Measurements from ENCODE around the gene ATP5MC2. TPM values are rescaled to one million over a fixed set of nuclear protein-coding genes. Genes with fewer than 3 reads are reported as not detected.
"Not testable (repeated sequence)": the region's sequence is repeated elsewhere in the genome, so short reads cannot be mapped to it uniquely, and the experiment has no call there.

The ATP5MC2 gene
- total RNA-seq, 1 experiment from 2014 or later, result 433 TPM

DNA sequence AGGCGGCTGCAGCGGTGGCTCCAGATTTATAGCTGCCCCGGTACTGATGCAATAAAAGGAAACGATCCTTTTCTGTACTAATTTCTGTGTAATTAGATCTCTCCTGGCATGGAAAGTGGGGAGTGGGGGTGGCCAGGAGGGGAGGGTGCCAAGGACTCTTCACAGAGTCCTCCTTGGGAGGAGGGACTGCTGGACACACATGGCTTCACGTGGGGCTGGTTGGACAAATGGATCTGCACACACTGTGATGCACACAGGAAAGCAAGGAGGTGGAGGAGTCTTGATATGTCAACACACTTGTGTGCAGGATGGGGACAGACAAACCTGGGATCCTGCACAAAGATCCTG is 23.8 kb upstream of the ATP5MC2 start:
- no peak for DNase-seq
- Histone ChIP-seq H3K27me3 (no peaks in the 10 kb centered on the region; the same call in none of the 2 replicates), H3K36me3 (no peaks in the 10 kb centered on the region), H3K27ac (no peak overlapping the region), H3K9me3 (replicated peaks) (no peaks in the 10 kb centered on the region), H3K4me3 (no peak overlapping the region), H3K4me1 (no peaks in the 10 kb centered on the region)

DNA sequence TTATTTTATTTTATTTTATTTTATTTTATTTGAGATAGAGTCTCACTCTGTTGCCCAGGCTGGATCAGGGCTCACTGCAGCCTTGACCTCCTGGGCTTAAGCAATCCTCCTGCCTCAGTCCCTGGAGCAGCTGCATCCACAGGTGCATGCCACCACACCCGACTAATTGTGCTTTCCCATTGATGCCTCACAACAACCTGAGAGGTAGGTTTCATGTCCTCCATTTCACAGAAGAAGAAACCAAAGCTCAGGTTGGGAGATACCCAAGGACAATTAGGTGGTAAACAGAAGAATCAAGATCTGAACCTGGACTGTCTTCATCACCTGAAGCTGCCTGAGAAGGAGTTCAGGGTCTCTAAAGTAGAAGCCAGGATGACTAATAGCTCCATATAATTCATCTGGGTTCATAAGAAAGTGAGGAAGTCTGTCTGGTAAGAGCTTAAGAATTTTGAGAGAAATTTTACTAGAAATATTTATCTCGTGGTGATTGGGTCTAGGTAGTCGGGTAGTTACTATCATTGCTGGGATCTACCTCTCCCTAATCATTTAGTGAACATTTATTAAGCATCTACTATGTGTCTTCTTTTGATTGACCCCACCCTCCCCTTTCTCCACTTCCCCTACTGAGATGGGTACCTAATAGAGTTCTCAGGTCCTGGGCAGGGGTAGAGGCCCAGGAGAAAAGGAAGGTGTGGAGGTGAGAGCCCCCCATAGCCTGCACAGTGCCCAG is 23.2 kb upstream of the ATP5MC2 start:
- no peaks in the 10 kb centered on the region for H3K36me3 ChIP-seq
- H3K4me3 ChIP-seq, result no peak overlapping the region
- H3K9me3 ChIP-seq (replicated peaks), result no peaks in the 10 kb centered on the region
- DNase-seq, result no peak
- no peaks in the 10 kb centered on the region; the same call in 1 of the 2 replicates for H3K27me3 ChIP-seq
- H3K4me1 ChIP-seq, result no peaks in the 10 kb centered on the region
- H3K27ac ChIP-seq, result no peak overlapping the region

DNA sequence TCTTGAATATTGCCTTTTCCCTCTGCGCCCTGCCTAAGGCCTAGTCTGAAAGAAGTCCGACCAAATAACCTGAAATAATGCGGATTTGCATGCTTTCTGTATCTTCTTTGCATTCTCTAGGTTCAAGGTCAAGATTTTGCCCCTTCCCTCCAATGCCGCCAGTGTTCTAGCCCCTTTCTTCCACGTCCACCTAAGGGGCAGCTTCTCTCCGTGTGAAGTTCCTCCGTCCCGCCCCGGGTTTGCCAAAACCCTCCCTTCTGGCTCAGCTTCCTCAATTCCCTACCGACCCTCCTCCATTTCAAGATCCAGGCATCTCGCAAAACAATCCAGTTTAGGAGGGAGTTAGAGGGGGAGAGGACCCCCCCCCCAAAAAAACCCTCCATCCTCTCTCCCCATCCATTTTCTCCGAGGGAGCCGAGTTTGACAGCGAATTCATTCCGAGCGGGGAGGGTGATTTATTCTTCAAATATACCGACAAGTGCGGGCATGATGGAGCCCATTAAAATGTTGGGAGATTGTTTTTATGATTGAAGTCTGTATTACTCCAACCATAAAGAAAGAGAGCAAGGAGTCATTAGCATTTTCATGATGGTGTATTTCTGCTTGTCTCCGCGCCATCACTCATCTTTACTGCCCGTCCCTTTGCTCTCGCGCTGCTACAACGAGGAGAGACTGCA is 20.9 kb upstream of the ATP5MC2 start:
- no peaks in the 10 kb centered on the region for H3K36me3 ChIP-seq
- no peak overlapping the region for H3K27ac ChIP-seq
- H3K4me1 ChIP-seq, result no peaks in the 10 kb centered on the region
- no peaks in the 10 kb centered on the region for H3K9me3 ChIP-seq (replicated peaks)
- H3K27me3 ChIP-seq, result no peaks in the 10 kb centered on the region; the same call in 1 of the 2 replicates
- no peak for DNase-seq
- H3K4me3 ChIP-seq, result no peak overlapping the region

DNA sequence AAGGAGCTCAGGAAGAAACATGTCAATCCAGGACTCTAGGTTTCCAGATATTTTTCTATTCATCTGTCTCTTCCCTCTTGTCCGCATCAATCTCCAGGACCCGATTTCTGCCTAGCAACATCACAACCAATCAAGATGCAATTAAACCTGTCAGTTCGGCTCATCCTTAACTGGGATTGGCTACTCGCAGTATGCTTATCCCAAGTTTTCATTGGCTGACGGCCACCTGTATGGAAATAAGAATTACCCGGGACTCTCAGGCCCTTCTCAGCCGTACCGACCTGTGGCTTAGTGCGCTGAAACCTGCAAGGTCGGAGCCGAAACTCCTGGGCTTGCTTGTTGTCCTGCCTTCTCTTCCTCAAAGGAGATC is 20.4 kb upstream of the ATP5MC2 start:
- H3K27ac ChIP-seq, result no peak overlapping the region
- no peaks in the 10 kb centered on the region for H3K36me3 ChIP-seq
- no peaks in the 10 kb centered on the region for H3K9me3 ChIP-seq (replicated peaks)
- peak; percentile 28 to 57 for DNase-seq
- no peaks in the 10 kb centered on the region for H3K4me1 ChIP-seq
- H3K27me3 ChIP-seq, result no peaks in the 10 kb centered on the region; the same call in 1 of the 2 replicates
- no peak overlapping the region for H3K4me3 ChIP-seq

DNA sequence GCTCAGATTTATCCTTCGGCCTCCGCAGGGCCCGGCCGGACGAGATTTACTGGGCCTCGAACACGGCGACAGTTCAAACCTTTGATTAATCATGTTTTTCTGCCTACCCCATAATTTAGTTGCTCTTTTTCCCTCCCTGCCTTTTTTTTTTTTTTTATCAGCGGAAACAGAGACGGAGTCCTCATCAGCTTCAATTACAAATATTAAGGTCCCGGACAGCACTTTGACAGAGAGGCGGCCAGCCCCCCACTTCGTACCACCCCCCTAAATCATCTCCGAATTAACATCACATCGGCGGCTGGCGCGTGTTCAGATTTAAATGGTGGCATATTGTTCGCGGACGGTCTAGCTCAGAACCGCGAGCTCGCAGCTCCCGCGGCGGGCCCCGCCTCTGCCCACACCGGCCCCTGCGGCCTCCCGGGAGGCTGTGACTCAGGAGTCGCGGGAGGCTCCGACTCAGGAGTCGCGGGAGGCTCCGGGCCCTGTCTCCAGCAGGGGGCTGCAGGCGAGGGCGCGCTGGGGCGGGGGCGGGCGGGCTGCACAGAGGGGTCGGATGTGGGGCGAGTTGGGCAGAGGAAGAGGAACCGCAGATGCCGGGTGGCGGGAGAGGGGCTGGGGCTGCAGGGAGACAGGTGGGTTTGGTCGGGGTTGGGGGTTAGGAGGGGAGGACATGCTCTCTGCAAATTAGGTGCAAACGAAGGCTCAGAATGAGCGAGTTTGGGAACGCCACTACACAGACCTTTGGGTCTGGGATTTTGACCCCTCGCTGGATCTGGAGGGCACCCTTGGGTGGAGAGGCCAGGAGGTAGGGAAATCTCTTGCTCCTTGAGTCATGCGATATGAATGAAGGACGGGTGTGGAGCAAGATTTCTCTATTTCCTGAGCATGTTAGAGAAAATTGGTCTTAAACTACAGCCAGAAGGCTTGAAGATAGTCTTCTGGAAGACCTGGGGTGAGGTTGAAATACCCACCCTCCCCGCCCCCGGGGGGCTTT is 19.6 kb upstream of the ATP5MC2 start:
- DNase-seq, result no peak
- no peak overlapping the region for H3K27ac ChIP-seq
- H3K4me1 ChIP-seq, result no peaks in the 10 kb centered on the region
- no peaks in the 10 kb centered on the region; the same call in 1 of the 2 replicates for H3K27me3 ChIP-seq
- no peaks in the 10 kb centered on the region for H3K36me3 ChIP-seq
- H3K9me3 ChIP-seq (replicated peaks), result no peaks in the 10 kb centered on the region
- no peak overlapping the region for H3K4me3 ChIP-seq

DNA sequence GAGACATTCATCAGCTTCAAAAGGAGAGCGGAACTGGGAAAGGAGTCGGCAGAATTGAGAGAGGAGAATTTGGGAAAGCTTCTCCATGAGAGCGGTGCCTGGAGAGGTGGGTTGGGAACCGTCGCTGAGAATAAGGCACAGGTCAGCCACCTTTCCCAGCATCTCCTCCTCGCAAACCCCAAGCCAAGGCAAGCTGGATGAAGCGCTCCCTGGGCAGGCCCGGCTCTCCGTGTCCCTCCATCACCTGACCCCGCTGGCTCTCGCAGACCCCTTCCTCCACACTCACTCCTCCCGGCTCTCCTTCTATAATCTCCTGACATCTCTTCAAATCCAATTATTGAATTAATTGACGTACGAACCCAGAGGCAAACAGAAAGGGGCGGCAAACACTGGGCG is 18.9 kb upstream of the ATP5MC2 start:
- no peaks in the 10 kb centered on the region for H3K36me3 ChIP-seq
- DNase-seq, result no peak
- H3K4me1 ChIP-seq, result no peaks in the 10 kb centered on the region
- no peak overlapping the region for H3K27ac ChIP-seq
- no peak overlapping the region for H3K4me3 ChIP-seq
- H3K9me3 ChIP-seq (replicated peaks), result no peaks in the 10 kb centered on the region
- H3K27me3 ChIP-seq, result no peaks in the 10 kb centered on the region; the same call in 1 of the 2 replicates

DNA sequence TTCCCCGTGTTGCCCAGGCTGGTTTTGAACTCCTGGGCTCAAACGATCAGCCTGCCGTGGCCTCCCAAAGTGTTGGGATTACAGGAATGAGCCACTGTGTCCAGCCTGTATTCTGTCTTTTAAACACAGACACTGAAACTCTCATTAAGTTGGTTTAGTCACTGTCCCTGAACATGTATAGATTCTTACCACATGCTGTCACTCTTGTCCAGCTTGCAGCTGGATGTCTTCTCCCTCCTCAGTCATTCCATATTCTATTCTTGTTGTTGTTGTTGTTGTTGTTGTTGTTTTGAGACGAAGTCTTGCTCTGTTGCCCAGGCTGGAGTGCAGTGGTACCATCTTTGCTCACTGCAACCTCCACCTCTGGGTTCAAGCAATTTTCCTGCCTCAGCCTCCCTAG is 12.3 kb upstream of the ATP5MC2 start:
- Histone ChIP-seq H3K4me1 (no peaks in the 10 kb centered on the region), H3K4me3 (no peak overlapping the region), H3K36me3 (no peaks in the 10 kb centered on the region), H3K27ac (no peak overlapping the region), H3K9me3 (replicated peaks) (no peaks in the 10 kb centered on the region), H3K27me3 (no peaks in the 10 kb centered on the region)
- no peak for DNase-seq

DNA sequence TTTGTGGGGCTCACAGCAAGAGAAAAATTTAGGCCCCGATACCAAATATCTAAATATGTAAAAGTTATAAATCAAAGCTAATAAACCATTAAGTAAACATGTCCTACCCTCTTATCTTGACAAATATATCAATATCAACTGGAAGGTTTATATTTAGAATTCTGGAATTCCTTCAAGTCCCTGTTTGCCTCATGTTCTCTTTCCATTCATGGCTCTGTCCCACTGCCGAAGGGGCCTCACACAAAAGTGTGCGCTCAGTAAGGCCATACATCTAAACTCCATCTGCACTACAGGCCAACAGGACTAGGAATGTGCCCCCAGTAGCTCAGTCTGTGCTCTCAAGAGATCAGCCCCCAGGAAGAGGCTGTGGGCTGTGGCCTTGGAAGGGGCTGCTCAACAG is 10.6 kb upstream of the ATP5MC2 start:
- Histone ChIP-seq H3K27me3 (no peaks in the 10 kb centered on the region), H3K4me3 (no peak overlapping the region), H3K27ac (no peak overlapping the region), H3K4me1 (no peaks in the 10 kb centered on the region), H3K9me3 (replicated peaks) (no peaks in the 10 kb centered on the region), H3K36me3 (no peaks in the 10 kb centered on the region)
- no peak for DNase-seq

DNA sequence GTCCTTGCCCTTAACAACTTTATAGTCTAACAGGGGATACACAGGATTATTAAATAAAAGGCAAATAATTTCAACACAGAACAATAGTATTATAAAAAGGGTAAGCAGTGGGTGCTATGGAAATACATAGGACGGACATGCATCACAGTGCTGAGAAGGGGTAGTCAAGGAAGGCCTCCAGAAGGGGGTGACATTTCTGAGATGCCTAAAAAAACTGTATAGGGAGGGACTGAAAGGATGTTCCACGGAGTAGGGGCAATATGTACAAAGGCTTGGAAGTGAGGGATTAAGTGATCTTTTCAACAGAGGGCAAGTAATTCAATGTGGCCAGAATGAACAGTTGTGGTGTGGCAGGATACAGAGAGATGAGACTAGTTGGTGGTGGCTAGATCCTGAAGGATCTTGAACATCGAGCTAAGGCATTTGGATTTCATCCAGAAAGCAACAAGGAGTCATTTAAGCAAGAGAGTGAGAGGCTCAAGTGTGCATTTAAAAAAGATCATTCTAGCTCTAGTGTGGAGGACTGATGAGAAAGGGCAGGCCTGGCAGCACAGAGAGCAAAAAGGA is 8.9 kb upstream of the ATP5MC2 start:
- no peaks in the 10 kb centered on the region for H3K36me3 ChIP-seq
- no peaks in the 10 kb centered on the region for H3K27me3 ChIP-seq
- H3K9me3 ChIP-seq (replicated peaks), result no peaks in the 10 kb centered on the region
- DNase-seq, result peak in 1 of 2 experiments; percentile 9
- H3K27ac ChIP-seq, result no peak overlapping the region
- no peak overlapping the region for H3K4me3 ChIP-seq
- H3K4me1 ChIP-seq, result no peaks in the 10 kb centered on the region

DNA sequence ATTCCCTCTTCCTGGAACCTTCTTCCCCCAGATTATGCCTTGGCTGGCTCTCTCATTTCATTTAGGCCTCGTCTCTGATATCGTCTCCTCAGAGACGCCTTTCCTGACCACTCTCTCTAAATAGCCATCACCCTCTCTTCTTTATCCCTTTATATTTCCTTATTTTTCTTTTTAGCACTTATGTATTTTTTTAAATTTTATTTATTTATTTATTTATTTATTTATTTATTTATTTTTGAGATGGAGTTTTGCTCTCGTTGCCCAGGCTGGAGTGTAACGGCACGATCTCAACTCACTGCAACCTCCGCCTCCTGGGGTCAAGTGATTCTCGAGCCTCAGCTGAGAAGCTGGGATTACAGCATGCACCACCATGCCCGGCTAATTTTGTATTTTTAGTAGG is 8.1 kb upstream of the ATP5MC2 start:
- DNase-seq, result no peak
- Histone ChIP-seq H3K4me1 (no peaks in the 10 kb centered on the region), H3K36me3 (no peaks in the 10 kb centered on the region), H3K27me3 (no peaks in the 10 kb centered on the region), H3K9me3 (replicated peaks) (no peaks in the 10 kb centered on the region), H3K4me3 (no peak overlapping the region), H3K27ac (no peak overlapping the region)

DNA sequence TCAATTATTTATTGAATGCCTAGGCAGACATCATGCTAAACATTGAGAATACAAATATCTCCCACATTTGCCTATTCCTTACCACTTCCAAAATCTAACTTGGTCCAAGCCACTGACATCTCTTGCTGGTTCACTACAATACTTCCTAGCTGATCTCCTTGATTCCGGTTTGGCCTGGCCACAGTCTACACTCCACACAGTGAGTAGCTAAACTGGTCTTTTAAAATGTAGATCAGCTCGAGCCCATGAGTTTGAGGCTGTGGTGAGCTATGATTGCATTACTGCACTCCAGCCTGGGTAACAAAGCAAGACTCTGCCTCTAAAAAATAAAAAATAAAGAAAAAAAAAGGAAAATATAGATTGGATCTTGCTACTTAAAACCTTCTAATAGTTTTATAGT is 7.6 kb upstream of the ATP5MC2 start:
- no peak overlapping the region for H3K27ac ChIP-seq
- H3K27me3 ChIP-seq, result no peaks in the 10 kb centered on the region
- H3K4me3 ChIP-seq, result no peak overlapping the region
- H3K4me1 ChIP-seq, result no peaks in the 10 kb centered on the region
- no peak for DNase-seq
- H3K9me3 ChIP-seq (replicated peaks), result no peaks in the 10 kb centered on the region
- no peaks in the 10 kb centered on the region for H3K36me3 ChIP-seq

DNA sequence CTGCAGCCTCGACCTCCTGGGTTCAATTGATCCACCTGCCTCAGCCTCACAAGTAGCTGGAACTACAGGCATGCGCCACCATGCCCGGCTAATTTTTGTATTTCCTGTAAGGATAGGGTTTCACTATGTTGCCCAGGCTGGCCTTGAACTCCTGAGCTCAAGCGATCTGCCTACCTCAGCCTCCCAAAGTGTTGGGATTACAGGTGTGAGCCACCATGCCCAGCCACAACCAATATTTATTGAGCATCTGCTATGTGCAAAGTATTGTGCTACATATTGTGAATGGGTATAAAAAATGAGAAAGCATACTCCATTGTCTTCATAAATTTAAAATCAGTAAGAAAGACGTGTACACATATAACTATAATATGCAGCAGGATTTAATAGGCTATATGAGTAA is 4.2 kb upstream of the ATP5MC2 start:
- not testable (repeated sequence) for H3K9me3 ChIP-seq (replicated peaks); H3K4me3 ChIP-seq; H3K27ac ChIP-seq; H3K36me3 ChIP-seq; H3K4me1 ChIP-seq; H3K27me3 ChIP-seq; DNase-seq

DNA sequence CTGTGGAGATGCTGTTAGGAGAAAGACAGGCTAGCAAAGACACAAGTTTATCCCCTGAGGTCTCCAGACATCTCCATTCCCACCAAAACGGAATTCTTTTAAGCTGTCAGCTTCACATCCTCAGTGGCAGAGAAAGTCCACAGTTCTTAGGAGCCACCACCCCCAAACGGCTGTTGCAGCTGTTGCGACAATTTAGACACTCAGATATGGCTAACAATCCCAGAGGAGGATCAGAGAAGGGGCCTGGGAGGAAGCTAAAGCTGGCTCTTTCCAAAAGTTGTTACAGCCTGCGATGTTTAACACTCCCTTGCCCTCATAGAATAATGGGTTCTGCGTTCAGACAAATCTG is 1.9 kb upstream of the ATP5MC2 start:
- Histone ChIP-seq H3K27ac (peak overlapping the region; percentile 82), H3K4me3 (peak overlapping the region; percentile 75), H3K9me3 (replicated peaks) (no peaks in the 10 kb centered on the region)

DNA sequence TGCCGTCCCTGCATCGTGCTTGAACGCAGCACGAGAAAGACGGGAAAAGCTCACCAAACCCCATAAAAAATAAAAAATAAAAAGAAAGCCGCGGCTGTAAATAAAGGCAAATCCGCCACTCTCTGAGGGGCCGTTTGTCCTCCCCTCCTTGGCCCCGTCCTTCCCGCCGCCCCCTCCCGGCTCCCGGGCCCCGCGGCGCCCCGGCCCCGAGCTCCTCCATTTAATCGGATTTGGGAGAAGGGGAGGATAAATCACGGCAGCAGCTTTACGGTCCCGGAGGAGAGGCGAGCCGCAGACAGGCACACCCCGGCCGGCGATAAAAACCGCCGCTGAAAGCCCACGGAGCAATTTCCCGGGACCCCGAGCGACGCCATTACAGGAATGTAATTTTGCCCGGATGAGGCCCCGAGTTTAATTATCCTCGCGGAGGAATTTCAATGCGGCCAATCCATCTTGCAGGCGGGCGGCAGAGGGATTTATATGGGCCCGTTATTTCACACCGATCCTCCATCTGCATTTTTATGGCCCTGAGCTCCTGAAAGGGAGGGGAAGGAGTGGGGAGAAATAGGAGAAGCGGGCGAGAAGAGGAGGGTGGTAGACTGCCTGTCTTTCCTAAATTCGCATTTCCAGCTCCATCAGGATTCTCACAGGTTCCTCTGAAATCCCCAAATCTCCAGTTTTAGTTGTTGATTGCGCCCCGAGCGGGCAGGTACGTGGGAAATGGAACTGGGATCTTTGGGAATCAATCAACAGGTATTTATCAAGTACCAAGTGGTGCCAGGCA is 1.3 kb upstream of the ATP5MC2 start:
- Histone ChIP-seq H3K27ac (peak overlapping the region; percentile 82), H3K27me3 (no peaks in the 10 kb centered on the region), H3K4me1 (peaks cover 5% of the 10 kb centered on the region; the same call in 1 of the 2 replicates), H3K36me3 (peaks cover 10% of the 10 kb centered on the region; the same call in 1 of the 2 replicates), H3K9me3 (replicated peaks) (no peaks in the 10 kb centered on the region), H3K4me3 (peak overlapping the region; percentile 75)
- peak; percentile 29 to 48 for DNase-seq

More for the DNA sequence above, 1.9 kb upstream of the ATP5MC2 start:
- DNase-seq, result peak; percentile 67 to 81
- Histone ChIP-seq H3K27me3 (no peaks in the 10 kb centered on the region), H3K4me1 (peaks cover 5% of the 10 kb centered on the region; the same call in 1 of the 2 replicates), H3K36me3 (peaks cover 4% of the 10 kb centered on the region; the same call in 1 of the 2 replicates)
